Activated effector memory CD4-positive, alpha-beta T cell treated with Interleukin-2 at 50 U/mL for 16 hours (primary cell): ENCODE measurements around the gene FIBIN.
"Not testable (repeated sequence)": the region's sequence is repeated elsewhere in the genome, so short reads cannot be mapped to it uniquely, and the experiment has no call there.

Experiments used
- DNase-seq: peaks from one replicate; pipeline ENCODE4 v3.0.0-alpha.2; 2020

Gene FIBIN

GRCh38 chr11:26983645-26984044, 10.3 kb upstream of the FIBIN start:
- DNase-seq, result no peak

- no peak for DNase-seq
Observed at GRCh38 chr11:26985470-26985869, 8.4 kb upstream of the FIBIN start.

- no peak for DNase-seq
Observed at GRCh38 chr11:26985943-26986342, 8.0 kb upstream of the FIBIN start.

- no peak for DNase-seq
Observed at GRCh38 chr11:26987272-26987671, 6.6 kb upstream of the FIBIN start.

- DNase-seq, result no peak
Observed at GRCh38 chr11:26987731-26988130, 6.2 kb upstream of the FIBIN start.

- DNase-seq, result no peak
Observed at GRCh38 chr11:26992031-26992541, 1.8 kb upstream of the FIBIN start.

- DNase-seq, result no peak
Observed at GRCh38 chr11:26994631-26995095, 751 bp downstream of the FIBIN start.

GRCh38 chr11:26995701-26996460, 2.0 kb downstream of the FIBIN start:
- DNase-seq, result no peak

GRCh38 chr11:26997378-26997777, 3.5 kb downstream of the FIBIN start:
- DNase-seq, result no peak

- DNase-seq, result not testable (repeated sequence)
Observed at GRCh38 chr11:27001136-27001730, 7.3 kb downstream of the FIBIN start.

GRCh38 chr11:27002431-27002830, 8.5 kb downstream of the FIBIN start:
- no peak for DNase-seq

GRCh38 chr11:27002838-27003237, 8.9 kb downstream of the FIBIN start:
- DNase-seq, result no peak

GRCh38 chr11:27004103-27004502, 10.2 kb downstream of the FIBIN start:
- no peak for DNase-seq

- no peak for DNase-seq
Observed at GRCh38 chr11:27008811-27009535, 15.1 kb downstream of the FIBIN start.

- DNase-seq, result no peak
Observed at GRCh38 chr11:27011560-27012233, 17.8 kb downstream of the FIBIN start.

GRCh38 chr11:27012234-27012921, 18.5 kb downstream of the FIBIN start:
- no peak for DNase-seq

- DNase-seq, result no peak
Observed at GRCh38 chr11:27013781-27014361, 20.0 kb downstream of the FIBIN start.

GRCh38 chr11:27018902-27019529, 25.1 kb downstream of the FIBIN start:
- no peak for DNase-seq

- DNase-seq, result no peak
Observed at GRCh38 chr11:27020751-27021150, 26.8 kb downstream of the FIBIN start.

GRCh38 chr11:27022659-27023251, 28.8 kb downstream of the FIBIN start:
- no peak for DNase-seq

- no peak for DNase-seq
Observed at GRCh38 chr11:27024865-27025264, 31.0 kb downstream of the FIBIN start.
